ENCODE measurements around the gene CCDC183. TPM values are rescaled to one million over a fixed set of nuclear protein-coding genes. Genes with fewer than 3 reads are reported as not detected.

Gene CCDC183
- total RNA-seq, 1 experiment from 2014 or later: 1.1 TPM

DNA sequence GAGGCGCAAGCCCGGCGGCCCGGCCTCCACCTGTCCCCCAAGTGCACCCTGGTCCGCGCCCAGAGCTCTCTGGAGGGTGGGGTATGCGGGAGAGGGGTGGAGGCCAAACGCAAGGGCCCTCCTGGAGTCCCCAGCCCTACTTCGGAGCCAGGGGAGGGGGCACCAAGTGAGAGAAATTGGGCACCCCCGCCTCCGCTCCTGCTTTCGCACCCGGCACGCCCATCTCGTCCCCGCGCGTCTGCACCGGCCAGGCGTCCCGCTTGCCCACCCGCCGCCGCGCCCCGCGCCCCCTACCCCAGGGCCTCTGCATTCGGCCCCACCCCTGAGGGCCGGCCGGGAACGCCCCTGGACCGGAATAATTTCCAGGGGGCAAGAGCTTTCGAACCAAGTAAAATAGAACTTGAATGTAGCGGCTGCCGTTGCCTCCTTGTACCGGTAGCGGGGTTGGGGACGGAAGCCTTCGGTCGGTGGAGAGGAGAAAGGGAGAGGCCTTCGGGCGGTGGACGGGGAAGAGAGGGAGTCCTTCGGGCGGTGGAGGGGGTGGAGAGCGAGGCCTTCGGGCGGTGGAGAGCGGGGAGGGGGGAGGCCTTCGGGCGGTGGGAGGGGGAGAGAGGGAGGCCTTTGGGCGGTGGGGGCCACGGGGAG lies 52.4 kb downstream of the CCDC183 start:
- DNase-seq: no peak

More for the DNA sequence above, 52.4 kb downstream of the CCDC183 start:
- no CpG with 5 or more reads among the region's 53 CpGs for WGBS (ENCODE audit: extremely low coverage, insufficient read length, low lambda C conversion rate)
- H2AFZ ChIP-seq (ENCODE audit: low read length): no peak overlapping the region
- H4K5ac ChIP-seq (ENCODE audit: insufficient read length, low read depth, low read length): no peak overlapping the region
- no peak overlapping the region for H2BK15ac ChIP-seq (ENCODE audit: low read depth, low read length)
- H3T11ph ChIP-seq (ENCODE audit: low read length): no peak overlapping the region
- Mint-ChIP-seq H3K27me3 (ENCODE audit: low read depth) (peaks cover 2% of the 10 kb centered on the region), H3K27ac (peak overlapping the region; percentile 94 to 98 (median 95); a peak in 6 of 7 replicates), H3K4me3 (peak overlapping the region; percentile 91 to 93), H3K4me1 (peaks cover 2 to 6% of the 10 kb centered on the region in 2 experiments; a peak in 3 of 4 replicates), H3K36me3 (ENCODE audit: insufficient read depth in 1 of 3, low read depth in 3 of 3) (peaks cover 0 to 12% (median 10%) of the 10 kb centered on the region in 3 experiments; a peak in 4 of 7 replicates), H3K9me3 (no peaks in the 10 kb centered on the region)
- H4K8ac ChIP-seq (replicated peaks; ENCODE audit: insufficient read length, low read depth, low read length): no peak overlapping the region
- H3K27me3 ChIP-seq (ENCODE audit: insufficient read depth, low read length): no peaks in the 10 kb centered on the region
- no peak for TF ChIP-seq CTCF (conservative IDR thresholded peaks at IDR 0.05)
- no peak overlapping the region for H2BK12ac ChIP-seq (ENCODE audit: insufficient read length, low read depth, low read length)
- peak overlapping the region; percentile 87; the same call in 1 of the 2 replicates for H3K14ac ChIP-seq (ENCODE audit: insufficient read depth, low read length)
- H3K9ac ChIP-seq (ENCODE audit: extremely low read depth, insufficient read length, low read length): no peak overlapping the region
- peak overlapping the region; percentile 49 for H3K18ac ChIP-seq (ENCODE audit: insufficient read length, low read depth, low read length)
- no peak overlapping the region for H3K23ac ChIP-seq (ENCODE audit: insufficient read length, low read depth, low read length)
- H2BK20ac ChIP-seq (ENCODE audit: low read depth, low read length, poor library complexity, severe bottlenecking): no peak overlapping the region
- peak overlapping the region; percentile 78 for H3K4me2 ChIP-seq (ENCODE audit: insufficient read depth, insufficient read length, low read length)
- no peaks in the 10 kb centered on the region for H3K79me1 ChIP-seq (ENCODE audit: insufficient read depth, low read depth, low read length, poor library complexity, severe bottlenecking)
- H3K4me1 ChIP-seq (ENCODE audit: insufficient read depth, low read length): no peaks in the 10 kb centered on the region
- no peak overlapping the region for H3K27ac ChIP-seq (ENCODE audit: insufficient read length, low read depth, low read length)
- H3K56ac ChIP-seq (ENCODE audit: insufficient read length, low read depth, low read length): no peak overlapping the region
- H3K23me2 ChIP-seq (ENCODE audit: insufficient read length, low read depth, low read length, poor library complexity, severe bottlenecking): peaks cover 8% of the 10 kb centered on the region
- H3K9me3 ChIP-seq (ENCODE audit: control insufficient read depth, low read depth, low read length): no peaks in the 10 kb centered on the region
- H2AK5ac ChIP-seq (ENCODE audit: insufficient read length, low read length): no peak overlapping the region
- H2BK5ac ChIP-seq (ENCODE audit: insufficient read length, low read length): no peak overlapping the region
- H4K91ac ChIP-seq (ENCODE audit: insufficient read length, low read depth, low read length): no peak overlapping the region
- H4K20me1 ChIP-seq (ENCODE audit: control insufficient read depth, insufficient read depth, insufficient read length): no peaks in the 10 kb centered on the region
- H3K79me2 ChIP-seq (ENCODE audit: insufficient read depth, low read length): no peaks in the 10 kb centered on the region
- no peak overlapping the region for H2BK120ac ChIP-seq (ENCODE audit: low read depth, low read length, poor library complexity, severe bottlenecking)
- H3K4ac ChIP-seq (ENCODE audit: low read depth, low read length): no peak overlapping the region
